DMS 273 (cell line): ENCODE data around the gene NUDT9.
"Not testable (repeated sequence)": the region's sequence is repeated elsewhere in the genome, so short reads cannot be mapped to it uniquely, and the experiment has no call there.

ENCODE experiments used
- DNase-seq: peaks from one replicate; lab custom pipeline; 2025; ENCODE audit not compliant: unreplicated experiment; lab: John Stamatoyannopoulos, UW

The NUDT9 gene

GRCh38 chr4:87409420-87409939 lies 12.9 kb upstream of the NUDT9 start:
- DNase-seq, result no peak

- DNase-seq, result no peak
Observed at GRCh38 chr4:87410157-87410556, 12.2 kb upstream of the NUDT9 start.

GRCh38 chr4:87410679-87411078 lies 11.7 kb upstream of the NUDT9 start:
- no peak for DNase-seq

- DNase-seq, result no peak
Observed at GRCh38 chr4:87414816-87415215, 7.6 kb upstream of the NUDT9 start.

- no peak for DNase-seq
Observed at GRCh38 chr4:87416965-87417364, 5.4 kb upstream of the NUDT9 start.

GRCh38 chr4:87418410-87418809 lies 4.0 kb upstream of the NUDT9 start:
- DNase-seq, result not testable (repeated sequence)

GRCh38 chr4:87419578-87420249 lies 2.7 kb upstream of the NUDT9 start:
- DNase-seq, result no peak

- DNase-seq, result no peak
Observed at GRCh38 chr4:87420276-87420830, 2.0 kb upstream of the NUDT9 start.

GRCh38 chr4:87423317-87424098 lies 1.1 kb downstream of the NUDT9 start:
- DNase-seq, result peak; percentile 83

GRCh38 chr4:87424099-87424543 lies 1.7 kb downstream of the NUDT9 start:
- peak; percentile 55 for DNase-seq

- DNase-seq, result no peak
Observed at GRCh38 chr4:87425711-87426110, 3.3 kb downstream of the NUDT9 start.

GRCh38 chr4:87426865-87427517 lies 4.6 kb downstream of the NUDT9 start:
- DNase-seq, result no peak

- no peak for DNase-seq
Observed at GRCh38 chr4:87427518-87427868, 5.1 kb downstream of the NUDT9 start.

- DNase-seq, result no peak
Observed at GRCh38 chr4:87428979-87429378, 6.6 kb downstream of the NUDT9 start.

GRCh38 chr4:87430038-87430437 lies 7.7 kb downstream of the NUDT9 start:
- no peak for DNase-seq

GRCh38 chr4:87433342-87433741 lies 11.0 kb downstream of the NUDT9 start:
- no peak for DNase-seq

GRCh38 chr4:87442889-87443288 lies 20.5 kb downstream of the NUDT9 start:
- no peak for DNase-seq

- DNase-seq, result no peak
Observed at GRCh38 chr4:87444741-87445140, 22.4 kb downstream of the NUDT9 start.

GRCh38 chr4:87445964-87446363 lies 23.6 kb downstream of the NUDT9 start:
- no peak for DNase-seq

- DNase-seq, result not testable (repeated sequence)
Observed at GRCh38 chr4:87446375-87446774, 24.0 kb downstream of the NUDT9 start.

- no peak for DNase-seq
Observed at GRCh38 chr4:87451537-87451936, 29.2 kb downstream of the NUDT9 start.

GRCh38 chr4:87458913-87459312 lies 36.5 kb downstream of the NUDT9 start:
- no peak for DNase-seq
